HEK293 (cell line): ENCODE results near the gene PEF1.

ENCODE experiments used
- CTCF ChIA-PET: fragments of 350-600 bp; formaldehyde crosslinking; extraction: SDS; loops from one replicate; lab custom pipeline; 2021; ENCODE audit warnings: antibody characterized with exemption; lab: Yijun Ruan, JAX
- POLR2A ChIA-PET: fragments of 300-600 bp; formaldehyde crosslinking; extraction: SDS; loops from one replicate; lab custom pipeline; 2020; ENCODE audit warnings: antibody characterized with exemption, inconsistent platforms; lab: Yijun Ruan, JAX
- H3K27ac ChIP-seq: fragments of 200-500 bp; sonication (Bioruptor generic); 2 replicates; pipeline ENCODE4 v1.5.1; 2014; ENCODE audit warnings: low read depth, low read length, control low read depth, inconsistent platforms; ENCODE audit errors: extremely low read depth
- H3K36me3 ChIP-seq, 2 experiments: fragments of 200-500 bp in 1 of 2; sonication (Bioruptor generic) in 1 of 2; 1 replicate in 1 of 2; 2 replicates in 1 of 2; pipeline ENCODE4 v1.5.1; 2014 to 2017; ENCODE audit warnings: inconsistent platforms in 2 of 2, low read length in 2 of 2; ENCODE audit not compliant: control insufficient read depth in 2 of 2, insufficient read depth in 1 of 2
- H3K4me1 ChIP-seq: fragments of 200-500 bp; sonication (Bioruptor generic); 2 replicates; pipeline ENCODE4 v1.5.1; 2014; ENCODE audit warnings: mild to moderate bottlenecking, low read length, inconsistent platforms; ENCODE audit not compliant: control insufficient read depth, insufficient read depth
- H3K4me3 ChIP-seq: 2 replicates; pipeline ENCODE4 v1.5.1; 2011; ENCODE audit warnings: low read depth, mild to moderate bottlenecking, control low read depth, low read length, moderate library complexity
- H3K9me3 ChIP-seq: fragments of 200-500 bp; sonication (Bioruptor generic); 2 replicates; pipeline ENCODE4 v1.5.1; 2014; ENCODE audit warnings: low read depth, low read length, inconsistent platforms; ENCODE audit not compliant: control insufficient read depth, insufficient read depth
- EGR2 ChIP-seq: fragments of 450-650 bp; formaldehyde crosslinking; IDR thresholded peaks from 2 replicates; pipeline ENCODE4 v1.5.1; 2016; ENCODE audit warnings: low read depth, missing biosample characterization, missing genetic modification characterization
- HOXA7 ChIP-seq: sonication (generic); formaldehyde crosslinking; IDR thresholded peaks from 2 replicates; pipeline ENCODE4 v1.8.1; 2022; ENCODE audit warnings: missing genetic modification reagents, borderline replicate concordance
- HOXC10 ChIP-seq: sonication (generic); formaldehyde crosslinking; IDR thresholded peaks from 2 replicates; pipeline ENCODE4 v1.8.1; 2023; ENCODE audit warnings: mild to moderate bottlenecking, missing genetic modification reagents
- SALL2 ChIP-seq: fragments of 450-650 bp; formaldehyde crosslinking; IDR thresholded peaks from 2 replicates; pipeline ENCODE4 v1.5.0; 2017; ENCODE audit warnings: missing biosample characterization, mild to moderate bottlenecking, missing genetic modification characterization, borderline replicate concordance
- SP3 ChIP-seq: fragments of 450-650 bp; formaldehyde crosslinking; IDR thresholded peaks from 2 replicates; pipeline ENCODE4 v1.5.1; 2016; ENCODE audit warnings: missing biosample characterization, missing genetic modification characterization
- TCF7L2 ChIP-seq: IDR thresholded peaks from 2 replicates; pipeline ENCODE4 v1.6.1; 2011; ENCODE audit warnings: low read depth, mild to moderate bottlenecking, inconsistent platforms, low read length, moderate library complexity, borderline replicate concordance
- ZBTB21 ChIP-seq: fragments of 450-650 bp; formaldehyde crosslinking; IDR thresholded peaks from 2 replicates; pipeline ENCODE4 v1.5.1; 2017; ENCODE audit warnings: missing biosample characterization, missing genetic modification characterization
- ZFHX2 ChIP-seq: fragments of 450-650 bp; formaldehyde crosslinking; conservative IDR thresholded peaks from 2 replicates; pipeline ENCODE4 v1.5.1; 2016; ENCODE audit warnings: missing biosample characterization, missing genetic modification characterization
- ZNF10 ChIP-seq: fragments of 450-650 bp; formaldehyde crosslinking; IDR thresholded peaks from 2 replicates; pipeline ENCODE4 v1.5.1; 2017; ENCODE audit warnings: missing biosample characterization, missing genetic modification characterization
- ZNF140 ChIP-seq: fragments of 450-650 bp; formaldehyde crosslinking; IDR thresholded peaks from 2 replicates; pipeline ENCODE4 v1.5.1; 2016; ENCODE audit warnings: missing biosample characterization, missing genetic modification characterization
- ZNF175 ChIP-seq: fragments of 450-650 bp; formaldehyde crosslinking; IDR thresholded peaks from 2 replicates; pipeline ENCODE4 v1.5.1; 2016; ENCODE audit warnings: missing biosample characterization, missing genetic modification characterization
- ZNF274 ChIP-seq, 2 experiments: fragments of 200-500 bp in 1 of 2; fragments of 450-650 bp in 1 of 2; sonication (Bioruptor generic) in 1 of 2; formaldehyde crosslinking in 1 of 2; IDR thresholded peaks; 2 replicates each; pipeline versions ENCODE4 v1.5.1 to v1.6.1; 2014 to 2016; ENCODE audit warnings: borderline replicate concordance in 1 of 2, inconsistent platforms in 1 of 2, low read length in 1 of 2, missing biosample characterization in 1 of 2, missing genetic modification characterization in 1 of 2
- ZNF311 ChIP-seq: fragments of 450-650 bp; formaldehyde crosslinking; IDR thresholded peaks from 2 replicates; pipeline ENCODE4 v1.5.1; 2017; ENCODE audit warnings: missing biosample characterization, missing genetic modification characterization, borderline replicate concordance
- ZNF350 ChIP-seq: fragments of 450-650 bp; formaldehyde crosslinking; IDR thresholded peaks from 2 replicates; pipeline ENCODE4 v1.5.0; 2017; ENCODE audit warnings: missing biosample characterization, mild to moderate bottlenecking, missing genetic modification characterization
- ZNF404 ChIP-seq: fragments of 450-650 bp; formaldehyde crosslinking; IDR thresholded peaks from 2 replicates; pipeline ENCODE4 v1.5.1; 2017; ENCODE audit warnings: missing biosample characterization, missing genetic modification characterization
- ZNF473 ChIP-seq: fragments of 450-650 bp; formaldehyde crosslinking; IDR thresholded peaks from 2 replicates; pipeline ENCODE4 v1.5.1; 2017; ENCODE audit warnings: missing biosample characterization, missing genetic modification characterization
- ZNF623 ChIP-seq: fragments of 450-650 bp; formaldehyde crosslinking; IDR thresholded peaks from 2 replicates; pipeline ENCODE4 v1.5.1; 2016; ENCODE audit warnings: missing biosample characterization, missing genetic modification characterization
- ZNF624 ChIP-seq: fragments of 450-650 bp; formaldehyde crosslinking; IDR thresholded peaks from 2 replicates; pipeline ENCODE4 v1.5.1; 2017; ENCODE audit warnings: missing biosample characterization, missing genetic modification characterization
- ZNF76 ChIP-seq: fragments of 450-650 bp; formaldehyde crosslinking; IDR thresholded peaks from 2 replicates; pipeline ENCODE4; 2016; ENCODE audit warnings: low read depth, missing biosample characterization, missing genetic modification characterization, borderline replicate concordance
- ZNF776 ChIP-seq: fragments of 450-650 bp; formaldehyde crosslinking; IDR thresholded peaks from 2 replicates; pipeline ENCODE4 v1.5.0; 2017; ENCODE audit warnings: missing biosample characterization, missing genetic modification characterization, borderline replicate concordance
- ZNF777 ChIP-seq: fragments of 450-650 bp; formaldehyde crosslinking; IDR thresholded peaks from 2 replicates; pipeline ENCODE4 v1.5.1; 2017; ENCODE audit warnings: missing biosample characterization, missing genetic modification characterization, borderline replicate concordance
- ZNF837 ChIP-seq: fragments of 450-650 bp; formaldehyde crosslinking; IDR thresholded peaks from 2 replicates; pipeline ENCODE4 v1.5.1; 2016; ENCODE audit warnings: missing biosample characterization, missing genetic modification characterization
- TF ChIP-seq, protein P1 (sequence below): fragments of 450-650 bp; formaldehyde crosslinking; IDR thresholded peaks from 2 replicates; pipeline ENCODE4 v1.5.1; 2017; ENCODE audit warnings: missing biosample characterization, missing genetic modification characterization
- TF ChIP-seq, protein P2 (sequence below): fragments of 450-650 bp; formaldehyde crosslinking; IDR thresholded peaks from 2 replicates; pipeline ENCODE4 v1.5.1; 2016; ENCODE audit warnings: missing biosample characterization, missing genetic modification characterization

The PEF1 gene

DNA sequence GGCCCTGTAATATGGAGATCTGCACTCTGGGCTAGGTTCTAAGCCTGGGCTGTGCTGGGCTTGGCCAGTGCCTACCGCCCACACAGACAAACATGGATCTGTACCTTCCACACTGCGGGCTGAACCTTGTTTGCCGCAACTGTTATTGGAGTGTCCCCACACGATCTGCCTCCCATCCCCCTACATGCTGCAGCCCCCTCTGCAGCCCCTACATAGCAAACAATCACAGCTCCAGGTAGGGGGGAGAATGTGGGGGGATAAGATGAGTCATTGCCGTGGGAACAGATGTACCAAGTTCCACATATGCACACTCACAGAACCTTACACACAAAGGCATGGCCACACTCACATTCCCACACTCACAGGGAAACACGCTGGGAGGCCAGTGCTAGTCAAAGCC, 29.3 kb downstream of the PEF1 start:
- TF ChIP-seq ZNF473 (no peak), EGR2 (tag by site-specific recombination) (peak; percentile 63; the same call in 1 of the 2 replicates), ZFHX2 (tag by site-specific recombination) (peak; percentile 65)
- TF ChIP-seq, protein P1, sequence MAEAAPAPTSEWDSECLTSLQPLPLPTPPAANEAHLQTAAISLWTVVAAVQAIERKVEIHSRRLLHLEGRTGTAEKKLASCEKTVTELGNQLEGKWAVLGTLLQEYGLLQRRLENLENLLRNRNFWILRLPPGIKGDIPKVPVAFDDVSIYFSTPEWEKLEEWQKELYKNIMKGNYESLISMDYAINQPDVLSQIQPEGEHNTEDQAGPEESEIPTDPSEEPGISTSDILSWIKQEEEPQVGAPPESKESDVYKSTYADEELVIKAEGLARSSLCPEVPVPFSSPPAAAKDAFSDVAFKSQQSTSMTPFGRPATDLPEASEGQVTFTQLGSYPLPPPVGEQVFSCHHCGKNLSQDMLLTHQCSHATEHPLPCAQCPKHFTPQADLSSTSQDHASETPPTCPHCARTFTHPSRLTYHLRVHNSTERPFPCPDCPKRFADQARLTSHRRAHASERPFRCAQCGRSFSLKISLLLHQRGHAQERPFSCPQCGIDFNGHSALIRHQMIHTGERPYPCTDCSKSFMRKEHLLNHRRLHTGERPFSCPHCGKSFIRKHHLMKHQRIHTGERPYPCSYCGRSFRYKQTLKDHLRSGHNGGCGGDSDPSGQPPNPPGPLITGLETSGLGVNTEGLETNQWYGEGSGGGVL (tag by site-specific recombination), result peak; percentile 67
- ChIA-PET POLR2A (interaction anchor here (0.6 kb wide), 2 partner anchors 19 to 66 kb away, joined by 3 to 6 read pairs; no protein-coding TSS in a partner anchor), CTCF (interaction anchor here (0.5 kb wide), 1 partner anchor 161 kb away, joined by 3 read pairs; no protein-coding TSS in a partner anchor)
- Histone ChIP-seq H3K9me3 (no peaks in the 10 kb centered on the region), H3K4me1 (no peaks in the 10 kb centered on the region), H3K36me3 (no peaks in the 10 kb centered on the region), H3K4me3 (no peak overlapping the region), H3K27ac (no peak overlapping the region)

DNA sequence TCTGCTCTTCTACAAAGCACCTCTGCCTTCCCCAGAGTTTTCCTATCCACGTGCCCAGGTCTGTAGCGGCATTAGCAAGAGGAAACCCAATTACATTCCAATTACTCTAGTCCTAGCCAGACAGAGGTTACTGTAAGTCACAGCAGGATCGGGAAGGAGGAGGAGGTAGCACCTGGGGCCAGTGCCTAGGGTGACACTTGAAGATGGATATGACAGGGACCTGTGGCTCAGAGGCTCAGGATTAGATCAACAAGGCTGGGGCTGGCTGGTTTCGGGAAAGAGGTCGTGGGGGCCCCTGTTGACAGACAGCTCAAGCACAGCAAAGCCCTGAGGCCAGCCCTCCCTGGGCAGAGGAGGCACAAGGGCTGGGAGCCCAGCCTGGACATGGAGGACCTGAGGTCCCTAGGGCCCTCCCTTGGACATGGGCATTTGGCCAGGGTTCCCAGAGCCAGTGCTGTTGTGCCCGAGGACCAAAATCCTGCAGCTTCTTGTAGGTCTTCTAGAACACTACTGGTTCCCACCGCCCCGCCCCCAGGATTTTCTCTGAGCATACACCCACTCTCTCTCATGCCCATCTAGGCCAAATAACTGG, 30.2 kb downstream of the PEF1 start:
- no peaks in the 10 kb centered on the region for H3K9me3 ChIP-seq
- CTCF ChIA-PET, result interaction anchor here (0.6 kb wide), 2 partner anchors 15 to 193 kb away, joined by 3 read pairs; no protein-coding TSS in a partner anchor
- TF ChIP-seq ZFHX2 (tag by site-specific recombination) (peak; percentile 37), ZNF404 (tag by site-specific recombination) (no peak), EGR2 (tag by site-specific recombination) (peak; percentile 32; the same call in 1 of the 2 replicates), ZBTB21 (tag by site-specific recombination) (no peak)
- no peak overlapping the region for H3K27ac ChIP-seq
- no peak overlapping the region for H3K4me3 ChIP-seq
- no peaks in the 10 kb centered on the region for H3K36me3 ChIP-seq
- POLR2A ChIA-PET, result no interaction called here
- no peaks in the 10 kb centered on the region for H3K4me1 ChIP-seq

DNA sequence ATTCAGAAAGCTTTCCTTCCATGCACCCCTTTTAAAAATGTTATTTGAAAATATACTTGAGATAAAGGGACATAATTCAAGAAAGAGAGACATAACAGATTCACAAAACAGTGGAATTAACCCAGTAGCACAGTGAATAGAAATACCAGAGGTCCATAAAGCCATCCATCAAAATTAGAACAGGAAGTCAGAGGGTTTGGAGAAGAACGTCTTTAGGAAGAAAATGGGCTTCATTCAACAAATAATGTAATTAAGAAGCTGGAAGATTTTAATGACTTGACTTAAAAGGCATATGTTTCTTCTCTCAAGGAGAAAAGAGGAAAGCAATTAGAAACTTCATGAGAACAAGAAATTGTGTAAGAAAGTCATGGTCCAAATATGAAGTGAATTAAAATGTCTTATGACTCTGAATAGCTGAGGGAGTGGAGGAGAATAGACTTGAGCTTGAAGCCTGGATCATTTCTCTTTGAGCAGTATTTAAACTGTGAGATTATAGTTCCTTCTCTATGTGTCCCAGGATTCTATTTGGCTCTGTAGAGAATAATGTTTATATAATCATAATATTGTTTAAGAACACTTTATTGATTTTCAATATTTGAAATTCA, 35.1 kb downstream of the PEF1 start:
- ChIA-PET CTCF (interaction anchor here (0.6 to 7.0 kb wide), 6 partner anchors 9 to 453 kb away, joined by 3 to 47 read pairs (median 3); no protein-coding TSS in a partner anchor), POLR2A (no interaction called here)
- Histone ChIP-seq H3K27ac (no peak overlapping the region), H3K36me3 (no peaks in the 10 kb centered on the region), H3K9me3 (no peaks in the 10 kb centered on the region), H3K4me1 (no peaks in the 10 kb centered on the region), H3K4me3 (no peak overlapping the region)
- no peak for TF ChIP-seq ZNF624
- TF ChIP-seq SP3 (tag by site-specific recombination), result no peak
- TF ChIP-seq ZNF473, result no peak
- TF ChIP-seq HOXC10 (CRISPR knock-in tag), result no peak

DNA sequence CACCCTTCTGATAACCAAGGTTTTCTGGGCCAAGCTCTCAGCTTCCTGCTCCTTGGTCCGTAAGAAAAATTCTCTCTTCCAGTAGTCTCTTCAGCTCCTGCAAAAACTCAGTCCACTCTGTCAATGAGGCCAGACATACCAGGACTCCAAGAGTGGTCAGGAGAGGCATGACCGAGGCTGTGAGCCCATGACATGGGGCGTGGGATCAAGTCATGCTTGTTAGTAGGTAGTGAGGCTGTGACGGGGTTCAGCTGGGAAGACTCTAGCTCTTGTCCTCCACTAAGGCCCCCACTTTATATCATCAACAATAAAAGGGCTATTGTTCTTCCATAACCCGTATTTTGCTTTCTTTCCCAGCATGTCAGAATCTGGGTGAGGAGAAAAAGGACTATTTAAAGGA, 37.3 kb downstream of the PEF1 start:
- H3K9me3 ChIP-seq, result no peaks in the 10 kb centered on the region
- no peaks in the 10 kb centered on the region for H3K36me3 ChIP-seq
- ChIA-PET CTCF (interaction anchor here (0.5 to 7.0 kb wide), 5 partner anchors 11 to 780 kb away, joined by 3 to 47 read pairs (median 5); no protein-coding TSS in a partner anchor), POLR2A (no interaction called here)
- H3K27ac ChIP-seq, result no peak overlapping the region
- no peaks in the 10 kb centered on the region for H3K4me1 ChIP-seq
- no peak overlapping the region for H3K4me3 ChIP-seq
- TF ChIP-seq ZNF140 (tag by site-specific recombination) (no peak), ZNF776 (tag by site-specific recombination) (no peak), ZNF837 (tag by site-specific recombination) (no peak), SALL2 (no peak), ZNF350 (tag by site-specific recombination) (no peak), ZNF623 (no peak), ZNF274 (IDR thresholded peaks at IDR 0.05; ENCODE audit: low read length) (no peak), ZNF274 (tag by site-specific recombination; IDR thresholded peaks at IDR 0.05; ENCODE audit: borderline replicate concordance) (no peak), ZNF311 (tag by site-specific recombination) (no peak), ZNF10 (tag by site-specific recombination) (no peak), ZNF175 (no peak), HOXA7 (CRISPR knock-in tag) (no peak), ZNF76 (tag by site-specific recombination) (no peak), ZNF777 (no peak), TCF7L2 (no peak)
- TF ChIP-seq, protein P2, sequence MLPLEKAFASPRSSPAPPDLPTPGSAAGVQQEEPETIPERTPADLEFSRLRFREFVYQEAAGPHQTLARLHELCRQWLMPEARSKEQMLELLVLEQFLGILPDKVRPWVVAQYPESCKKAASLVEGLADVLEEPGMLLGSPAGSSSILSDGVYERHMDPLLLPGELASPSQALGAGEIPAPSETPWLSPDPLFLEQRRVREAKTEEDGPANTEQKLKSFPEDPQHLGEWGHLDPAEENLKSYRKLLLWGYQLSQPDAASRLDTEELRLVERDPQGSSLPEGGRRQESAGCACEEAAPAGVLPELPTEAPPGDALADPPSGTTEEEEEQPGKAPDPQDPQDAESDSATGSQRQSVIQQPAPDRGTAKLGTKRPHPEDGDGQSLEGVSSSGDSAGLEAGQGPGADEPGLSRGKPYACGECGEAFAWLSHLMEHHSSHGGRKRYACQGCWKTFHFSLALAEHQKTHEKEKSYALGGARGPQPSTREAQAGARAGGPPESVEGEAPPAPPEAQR (tag by site-specific recombination), result no peak
